SK-N-MC (cell line): Measurements from ENCODE around the gene NOP9.

ENCODE experiments used
- DNase-seq: peaks from one replicate; pipeline ENCODE4 v3.0.0-alpha.2; 2011; ENCODE audit warnings: low read depth, low spot score
- H3K27ac ChIP-seq: fragments of 200-600 bp; sonication (generic); 2 replicates; pipeline ENCODE4 v1.5.1; 2016; ENCODE audit warnings: mixed run types
- H3K36me3 ChIP-seq: fragments of 200-600 bp; sonication (generic); 2 replicates; pipeline ENCODE4 v1.6.1; 2017; ENCODE audit warnings: antibody characterized with exemption, low read length, mixed read lengths; ENCODE audit not compliant: insufficient read depth
- H3K4me3 ChIP-seq: fragments of 200-600 bp; sonication (generic); 2 replicates; pipeline ENCODE4 v1.5.1; 2016
- H3K9ac ChIP-seq: fragments of 200-600 bp; sonication (generic); 2 replicates; pipeline ENCODE4 v1.8.0; 2017; ENCODE audit warnings: mixed run types, mixed read lengths; ENCODE audit not compliant: insufficient read length
- H3K9me3 ChIP-seq: fragments of 200-600 bp; sonication (generic); 2 replicates; pipeline ENCODE4 v1.6.1; 2017; ENCODE audit warnings: low read depth, mild to moderate bottlenecking, antibody characterized with exemption, low read length, moderate library complexity, mixed read lengths
- EZH2 ChIP-seq: fragments of 200-600 bp; sonication (generic); IDR thresholded peaks from one replicate; pipeline ENCODE4 v1.6.1; 2017; ENCODE audit warnings: antibody characterized with exemption
- FOXP2 ChIP-seq: optimal IDR thresholded peaks from 2 replicates; pipeline ENCODE3; 2011; ENCODE audit warnings: mild to moderate bottlenecking, moderate library complexity; ENCODE audit not compliant: insufficient read depth; ENCODE audit errors: extremely low read length, control extremely low read depth
- POLR2AphosphoS5 ChIP-seq: IDR thresholded peaks from 2 replicates; pipeline ENCODE4 v1.6.1; 2012; ENCODE audit warnings: mild to moderate bottlenecking, low read depth, low read length, borderline replicate concordance

NOP9 gene, protein sequence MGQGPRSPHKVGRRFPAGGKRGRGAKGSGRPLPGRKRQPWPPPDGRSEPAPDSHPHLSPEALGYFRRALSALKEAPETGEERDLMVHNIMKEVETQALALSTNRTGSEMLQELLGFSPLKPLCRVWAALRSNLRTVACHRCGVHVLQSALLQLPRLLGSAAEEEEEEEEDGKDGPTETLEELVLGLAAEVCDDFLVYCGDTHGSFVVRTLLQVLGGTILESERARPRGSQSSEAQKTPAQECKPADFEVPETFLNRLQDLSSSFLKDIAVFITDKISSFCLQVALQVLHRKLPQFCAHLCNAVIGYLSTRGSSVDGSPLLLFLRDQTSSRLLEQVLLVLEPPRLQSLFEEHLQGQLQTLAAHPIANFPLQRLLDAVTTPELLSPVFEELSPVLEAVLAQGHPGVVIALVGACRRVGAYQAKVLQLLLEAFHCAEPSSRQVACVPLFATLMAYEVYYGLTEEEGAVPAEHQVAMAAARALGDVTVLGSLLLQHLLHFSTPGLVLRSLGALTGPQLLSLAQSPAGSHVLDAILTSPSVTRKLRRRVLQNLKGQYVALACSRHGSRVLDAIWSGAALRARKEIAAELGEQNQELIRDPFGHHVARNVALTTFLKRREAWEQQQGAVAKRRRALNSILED

DNA sequence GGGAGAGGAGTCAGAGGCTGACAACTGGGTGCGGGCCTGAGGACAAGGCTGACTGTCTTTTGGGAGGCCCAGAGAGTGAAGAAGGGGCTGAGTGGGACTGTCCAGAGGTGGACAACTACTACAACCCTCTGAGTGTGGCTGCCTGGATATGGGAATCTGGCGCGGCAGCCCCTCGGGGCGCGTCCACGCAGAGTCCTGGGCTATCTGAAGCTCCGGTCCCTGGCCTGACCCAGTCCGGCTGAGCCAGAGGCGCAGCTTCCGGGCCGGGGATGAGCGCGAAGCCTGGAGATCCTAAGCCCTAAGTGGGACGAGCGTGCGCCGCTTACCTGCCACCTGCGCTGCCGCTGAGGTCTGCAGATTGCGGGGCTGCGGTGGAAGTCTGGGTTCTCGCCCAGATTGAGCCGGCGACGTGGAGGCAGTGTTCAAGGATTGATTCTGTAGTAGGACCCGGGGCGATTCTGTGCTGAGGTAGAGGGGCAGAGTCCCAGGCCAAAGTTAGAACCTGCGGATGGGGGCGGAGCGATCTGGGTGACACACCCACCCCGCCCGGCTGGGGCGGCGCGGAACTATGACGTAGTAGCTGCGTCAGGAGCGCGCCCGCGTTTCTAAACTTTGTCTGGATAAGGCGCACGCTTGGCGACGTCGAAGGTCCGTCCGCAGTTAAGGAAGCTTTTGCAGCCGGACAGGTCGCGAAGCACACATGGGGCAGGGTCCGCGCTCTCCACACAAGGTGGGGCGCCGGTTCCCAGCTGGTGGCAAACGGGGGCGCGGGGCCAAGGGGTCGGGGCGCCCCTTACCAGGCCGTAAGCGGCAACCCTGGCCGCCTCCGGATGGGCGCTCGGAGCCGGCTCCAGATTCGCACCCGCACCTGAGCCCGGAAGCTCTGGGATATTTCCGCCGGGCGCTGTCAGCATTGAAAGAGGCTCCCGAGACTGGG is at the start of gene NOP9, which contains the start of gene DHRS1:
TSS of gene NOP9 (plus strand) at position 596 of the 937 bp plus-strand sequence. CDS start at position 701, 105 bp downstream.
TSS of gene DHRS1 (minus strand) at position 526 of the 937 bp plus-strand sequence. CDS start 674 bp downstream, outside the sequence.
- peak; percentile 22 for DNase-seq
- Histone ChIP-seq H3K36me3 (peaks cover 32% of the 10 kb centered on the region), H3K9ac (peak within 1 kb of the TSS; percentile 74), H3K27ac (no peak within 1 kb of the TSS), H3K9me3 (no peaks in the 10 kb centered on the region), H3K4me3 (peak within 1 kb of the TSS; percentile 96)
- TF ChIP-seq POLR2AphosphoS5 (peak; percentile 88), EZH2 (no peak), FOXP2 (no peak)

DNA sequence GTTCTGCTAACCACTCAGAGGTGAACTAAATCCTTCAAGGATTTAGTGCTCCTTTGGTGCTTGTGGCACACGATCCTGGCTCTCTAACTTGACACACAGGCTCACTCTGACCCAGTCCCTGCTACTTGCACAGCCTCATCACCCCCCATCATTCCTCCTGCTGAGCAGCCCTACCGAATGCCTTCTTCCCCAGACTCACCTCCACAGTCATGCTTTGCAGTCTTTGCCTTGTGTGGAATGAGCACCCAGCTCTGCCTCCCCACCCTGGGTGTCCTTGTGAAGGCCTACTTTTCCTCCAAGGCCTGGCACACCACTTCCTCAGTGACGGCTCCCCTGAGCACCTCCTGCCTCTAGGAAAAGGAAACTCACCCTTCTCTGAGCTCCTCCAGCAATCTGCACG is 49.3 kb upstream of the NOP9 start:
- no peak for DNase-seq
- Histone ChIP-seq H3K9ac (peak overlapping the region; percentile 26), H3K9me3 (no peaks in the 10 kb centered on the region), H3K27ac (no peak overlapping the region), H3K4me3 (no peak overlapping the region), H3K36me3 (no peaks in the 10 kb centered on the region)
- TF ChIP-seq POLR2AphosphoS5 (no peak), FOXP2 (no peak), EZH2 (no peak)

DNA sequence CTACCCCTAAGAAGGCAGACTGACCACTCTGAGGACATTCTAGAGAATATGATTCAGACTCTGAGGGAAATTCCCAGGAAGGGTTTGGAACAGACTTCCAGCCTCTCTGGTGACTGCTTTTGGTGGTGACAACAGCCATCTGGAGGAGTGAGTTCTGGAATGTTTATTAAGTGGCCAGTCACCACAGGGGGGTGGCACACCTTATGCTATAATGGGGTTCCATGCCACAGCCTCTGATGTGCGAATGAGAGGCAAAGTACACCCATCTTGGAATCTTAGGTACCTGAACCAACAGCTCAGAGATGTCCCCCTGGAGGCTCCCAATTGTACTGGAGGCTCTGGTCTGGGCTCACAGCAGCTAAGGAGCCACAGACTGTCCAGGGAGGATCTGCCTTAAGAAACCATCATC is 47.8 kb upstream of the NOP9 start:
- Histone ChIP-seq H3K36me3 (no peaks in the 10 kb centered on the region), H3K9ac (no peak overlapping the region), H3K4me3 (no peak overlapping the region), H3K27ac (no peak overlapping the region), H3K9me3 (no peaks in the 10 kb centered on the region)
- no peak for DNase-seq
- TF ChIP-seq EZH2, result no peak
- no peak for TF ChIP-seq POLR2AphosphoS5
- TF ChIP-seq FOXP2, result no peak

DNA sequence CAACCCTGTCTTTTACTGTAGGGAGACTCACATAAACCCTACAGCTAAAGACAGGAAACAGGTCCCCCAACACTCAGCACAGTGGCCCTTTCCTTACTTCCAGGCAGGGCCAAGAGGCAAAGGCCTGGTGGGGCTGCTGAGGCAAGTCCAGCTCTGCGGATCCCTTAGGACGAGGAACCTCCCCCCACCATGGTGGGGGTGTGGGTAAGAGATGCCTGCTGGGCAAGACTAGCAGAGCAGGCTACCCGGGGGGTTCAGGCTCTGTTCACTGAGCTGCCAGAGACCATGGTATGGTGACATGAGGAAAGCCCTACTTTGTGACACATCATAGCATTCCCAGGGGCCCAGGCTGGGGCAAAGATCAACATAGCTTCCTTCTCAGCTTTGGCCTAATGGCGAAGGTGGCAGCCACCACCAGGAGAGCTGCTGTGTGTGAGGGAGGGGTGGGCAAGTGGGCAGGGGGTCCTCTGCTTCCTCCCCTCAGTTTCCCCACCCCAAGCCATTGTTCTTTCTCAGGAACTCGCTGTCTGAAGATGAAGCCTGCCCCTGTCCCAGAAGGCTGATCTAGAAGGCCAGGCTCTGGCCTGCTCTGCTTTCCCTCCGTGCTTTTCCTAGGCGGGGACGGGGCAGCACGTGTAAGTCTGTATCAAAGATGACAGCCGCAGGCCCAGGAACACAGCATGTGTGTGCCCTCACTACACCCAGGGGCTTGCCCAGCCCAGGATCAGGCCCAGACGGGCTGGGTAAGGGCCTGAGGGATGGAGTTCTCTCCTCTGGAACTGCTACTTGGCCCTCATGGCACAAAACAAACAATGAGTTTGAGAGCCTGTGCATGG is 47.1 kb upstream of the NOP9 start:
- Histone ChIP-seq H3K27ac (no peak overlapping the region), H3K9me3 (no peaks in the 10 kb centered on the region), H3K36me3 (no peaks in the 10 kb centered on the region), H3K9ac (no peak overlapping the region), H3K4me3 (no peak overlapping the region)
- TF ChIP-seq POLR2AphosphoS5, result no peak
- no peak for TF ChIP-seq FOXP2
- no peak for DNase-seq

DNA sequence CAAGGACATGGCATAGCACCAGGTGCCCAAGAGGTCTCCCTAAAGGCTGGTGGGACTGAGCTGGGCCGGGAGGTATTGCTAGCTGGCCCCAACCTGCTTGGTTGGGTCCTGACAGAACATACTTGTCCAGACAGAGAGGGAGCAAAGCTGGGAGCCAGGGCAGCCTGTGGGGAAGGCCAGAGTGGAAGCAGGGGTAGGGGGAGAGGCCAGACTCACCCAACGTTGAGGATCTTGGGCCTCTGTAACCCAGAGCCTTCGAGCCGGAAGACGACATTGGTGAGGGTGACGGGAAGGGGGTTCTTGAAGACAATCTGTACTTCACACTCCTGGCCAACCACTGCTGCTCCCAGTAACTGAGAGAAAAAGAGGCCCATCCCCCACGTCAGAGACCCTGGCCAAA is 45.7 kb upstream of the NOP9 start:
- no peaks in the 10 kb centered on the region for H3K36me3 ChIP-seq
- DNase-seq, result no peak
- no peak for TF ChIP-seq POLR2AphosphoS5
- no peak for TF ChIP-seq EZH2
- TF ChIP-seq FOXP2, result no peak
- no peak overlapping the region for H3K9ac ChIP-seq
- no peak overlapping the region for H3K27ac ChIP-seq
- H3K9me3 ChIP-seq, result no peaks in the 10 kb centered on the region
- H3K4me3 ChIP-seq, result no peak overlapping the region

DNA sequence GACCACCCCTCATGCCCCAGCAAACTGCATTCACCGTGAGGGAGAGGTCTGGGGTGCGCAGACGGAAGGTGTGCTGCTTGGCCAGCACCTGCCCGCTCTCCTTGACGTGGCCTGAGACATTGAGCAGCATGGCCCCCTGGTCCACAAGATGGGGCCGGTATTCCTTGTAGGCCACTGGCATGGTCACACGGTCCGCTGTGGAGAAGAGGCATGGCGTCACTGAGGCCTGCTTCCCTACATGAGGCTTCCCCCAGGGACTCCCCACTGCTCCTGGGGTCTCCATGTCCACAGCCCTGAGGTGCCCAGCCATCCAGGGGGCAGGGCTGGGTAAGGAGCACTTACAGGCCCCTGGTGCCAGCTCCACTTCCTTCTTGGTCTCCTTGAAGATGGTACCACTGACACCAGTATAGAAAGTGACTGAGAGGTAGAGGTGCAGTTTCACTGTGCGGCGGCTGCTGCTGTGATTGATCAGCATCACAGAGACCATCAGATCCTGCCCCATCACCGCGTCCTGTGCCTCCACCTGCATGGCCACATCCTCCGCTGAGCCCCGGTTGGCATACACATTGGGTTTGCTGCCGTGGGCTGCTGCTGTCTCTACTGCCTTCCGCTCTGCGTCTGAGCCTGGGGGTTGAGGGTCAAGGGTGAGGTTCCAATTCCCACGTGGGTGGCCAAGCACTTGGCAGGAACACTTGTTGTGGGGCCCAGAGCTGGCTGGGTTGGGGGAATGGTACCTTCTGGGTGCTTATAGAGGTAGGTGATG is 44.8 kb upstream of the NOP9 start:
- Histone ChIP-seq H3K9ac (no peak overlapping the region), H3K27ac (no peak overlapping the region), H3K9me3 (no peaks in the 10 kb centered on the region), H3K36me3 (no peaks in the 10 kb centered on the region), H3K4me3 (no peak overlapping the region)
- TF ChIP-seq POLR2AphosphoS5, result no peak
- no peak for TF ChIP-seq FOXP2
- TF ChIP-seq EZH2, result no peak
- DNase-seq, result no peak

DNA sequence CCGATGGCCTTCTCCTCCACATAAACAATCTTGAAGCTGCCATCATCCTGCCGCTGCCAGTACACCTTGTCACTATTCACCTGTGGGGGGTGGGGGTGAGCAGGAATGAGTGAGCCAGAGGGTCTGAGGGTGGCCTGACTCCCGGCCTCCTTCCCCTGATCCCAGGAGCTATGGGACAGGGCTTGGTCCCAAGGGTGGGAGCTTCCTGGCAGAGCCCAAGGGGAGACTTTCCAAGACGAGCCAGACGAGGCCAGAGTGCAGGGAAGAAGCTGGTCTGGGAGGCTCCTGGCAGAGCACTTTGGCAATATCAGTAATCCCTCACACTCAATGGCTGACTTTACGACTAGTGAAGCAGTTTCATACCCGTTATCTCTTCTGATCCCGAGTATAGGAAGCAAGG is 44.2 kb upstream of the NOP9 start:
- no peak overlapping the region for H3K27ac ChIP-seq
- DNase-seq, result no peak
- H3K36me3 ChIP-seq, result no peaks in the 10 kb centered on the region
- H3K4me3 ChIP-seq, result no peak overlapping the region
- TF ChIP-seq EZH2 (no peak), FOXP2 (no peak), POLR2AphosphoS5 (no peak)
- no peak overlapping the region for H3K9ac ChIP-seq
- no peaks in the 10 kb centered on the region for H3K9me3 ChIP-seq
